GM19438 (cell line): Measurements from ENCODE around the gene SLC19A1.
"Not testable (repeated sequence)": the region's sequence is repeated elsewhere in the genome, so short reads cannot be mapped to it uniquely, and the experiment has no call there.

Experiments
- ATAC-seq: cut with Tn5 transposase; IDR thresholded peaks from one replicate; pipeline ENCODE4 v1.9.1; 2021; ENCODE audit warnings: low read depth; ENCODE audit not compliant: unreplicated experiment

The SLC19A1 gene

GRCh38 chr21:45508607-45509565 is 33.4 kb downstream of the SLC19A1 start:
- ATAC-seq = no peak

- no peak for ATAC-seq
Observed at GRCh38 chr21:45507888-45508508, 34.2 kb downstream of the SLC19A1 start.

- ATAC-seq = no peak
Observed at GRCh38 chr21:45507523-45507875, 34.7 kb downstream of the SLC19A1 start.

GRCh38 chr21:45506836-45507522 is 35.3 kb downstream of the SLC19A1 start:
- ATAC-seq = no peak

GRCh38 chr21:45506241-45506817 is 35.9 kb downstream of the SLC19A1 start:
- ATAC-seq = no peak

GRCh38 chr21:45505416-45506021 is 36.7 kb downstream of the SLC19A1 start:
- no peak for ATAC-seq

- no peak for ATAC-seq
Observed at GRCh38 chr21:45504516-45505415, 37.5 kb downstream of the SLC19A1 start.

GRCh38 chr21:45504021-45504515 is 38.2 kb downstream of the SLC19A1 start:
- no peak for ATAC-seq

- not testable (repeated sequence) for ATAC-seq
Observed at GRCh38 chr21:45503226-45503625, 39.0 kb downstream of the SLC19A1 start.

GRCh38 chr21:45502600-45502999 is 39.6 kb downstream of the SLC19A1 start:
- ATAC-seq = no peak

GRCh38 chr21:45502006-45502345 is 40.3 kb downstream of the SLC19A1 start:
- no peak for ATAC-seq

GRCh38 chr21:45501081-45502005 is 40.9 kb downstream of the SLC19A1 start:
- not testable (repeated sequence) for ATAC-seq

GRCh38 chr21:45499970-45500577 is 42.2 kb downstream of the SLC19A1 start:
- ATAC-seq = no peak

GRCh38 chr21:45499201-45499750 is 43.0 kb downstream of the SLC19A1 start:
- ATAC-seq = no peak

GRCh38 chr21:45498646-45499000 is 43.6 kb downstream of the SLC19A1 start:
- no peak for ATAC-seq

- no peak for ATAC-seq
Observed at GRCh38 chr21:45497846-45498645, 44.2 kb downstream of the SLC19A1 start.
